ENCODE measurements around the gene KLB. TPM values are rescaled to one million over a fixed set of nuclear protein-coding genes. Genes with fewer than 3 reads are reported as not detected.

The KLB gene
- total RNA-seq, 3 donors from 2014 or later (not counting 1 experiment from before 2014, with no cell fraction given), result 0.07 to 0.16 (median 0.10) TPM

DNA sequence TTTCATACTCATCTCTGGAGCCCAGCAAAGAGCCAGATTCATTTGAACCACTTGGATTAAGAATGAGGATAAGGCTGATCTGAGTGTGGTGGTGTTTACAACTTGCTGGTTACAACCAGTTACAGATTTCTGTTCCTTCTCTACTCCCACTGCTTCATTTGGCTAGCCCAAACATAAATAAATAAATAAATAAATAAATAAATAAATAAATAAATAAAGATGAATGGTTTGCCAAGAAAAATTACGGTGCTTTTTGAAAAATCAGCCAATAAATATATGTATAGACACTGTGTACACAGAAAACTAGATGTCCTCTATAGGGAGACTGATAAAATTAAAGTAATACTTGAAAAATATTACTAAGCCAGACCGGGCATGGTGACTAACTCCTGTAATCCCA, 34.9 kb downstream of the KLB start:
- 100% methylated on average over 1 of the region's 2 CpGs for WGBS (ENCODE audit: insufficient coverage)
- no peak for DNase-seq
- H3K27ac Mint-ChIP-seq, result no peak overlapping the region
- no peak for ATAC-seq
- H3K4me1 Mint-ChIP-seq, result no peaks in the 10 kb centered on the region
- peaks cover 3% of the 10 kb centered on the region for H3K4me1 ChIP-seq (ENCODE audit: control insufficient read depth, insufficient read depth, low read length)
- no peak overlapping the region for H3K4me3 ChIP-seq (ENCODE audit: low read length)
- no peaks in the 10 kb centered on the region for H3K9me3 ChIP-seq (ENCODE audit: control insufficient read depth, insufficient read depth, low read length)
- H3K27me3 Mint-ChIP-seq (ENCODE audit: low read depth in 2 of 2), result peaks cover 7% of the 10 kb centered on the region in 2 donors
- no peaks in the 10 kb centered on the region for H3K27me3 ChIP-seq (ENCODE audit: control insufficient read depth, insufficient read depth, low read length)
- H3K4me3 Mint-ChIP-seq, result no peak overlapping the region
- no peaks in the 10 kb centered on the region for H3K9me3 Mint-ChIP-seq
- no peaks in the 10 kb centered on the region for H3K36me3 Mint-ChIP-seq
- intact Hi-C loops (cut with micrococcal nuclease), result no loop called here
- TF ChIP-seq, protein P1, sequence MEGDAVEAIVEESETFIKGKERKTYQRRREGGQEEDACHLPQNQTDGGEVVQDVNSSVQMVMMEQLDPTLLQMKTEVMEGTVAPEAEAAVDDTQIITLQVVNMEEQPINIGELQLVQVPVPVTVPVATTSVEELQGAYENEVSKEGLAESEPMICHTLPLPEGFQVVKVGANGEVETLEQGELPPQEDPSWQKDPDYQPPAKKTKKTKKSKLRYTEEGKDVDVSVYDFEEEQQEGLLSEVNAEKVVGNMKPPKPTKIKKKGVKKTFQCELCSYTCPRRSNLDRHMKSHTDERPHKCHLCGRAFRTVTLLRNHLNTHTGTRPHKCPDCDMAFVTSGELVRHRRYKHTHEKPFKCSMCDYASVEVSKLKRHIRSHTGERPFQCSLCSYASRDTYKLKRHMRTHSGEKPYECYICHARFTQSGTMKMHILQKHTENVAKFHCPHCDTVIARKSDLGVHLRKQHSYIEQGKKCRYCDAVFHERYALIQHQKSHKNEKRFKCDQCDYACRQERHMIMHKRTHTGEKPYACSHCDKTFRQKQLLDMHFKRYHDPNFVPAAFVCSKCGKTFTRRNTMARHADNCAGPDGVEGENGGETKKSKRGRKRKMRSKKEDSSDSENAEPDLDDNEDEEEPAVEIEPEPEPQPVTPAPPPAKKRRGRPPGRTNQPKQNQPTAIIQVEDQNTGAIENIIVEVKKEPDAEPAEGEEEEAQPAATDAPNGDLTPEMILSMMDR (IDR thresholded peaks at IDR 0.05), result no peak
- H3K36me3 ChIP-seq (ENCODE audit: control insufficient read depth, insufficient read depth, low read length), result no peaks in the 10 kb centered on the region
- no peak overlapping the region for H3K27ac ChIP-seq (ENCODE audit: low read length)

DNA sequence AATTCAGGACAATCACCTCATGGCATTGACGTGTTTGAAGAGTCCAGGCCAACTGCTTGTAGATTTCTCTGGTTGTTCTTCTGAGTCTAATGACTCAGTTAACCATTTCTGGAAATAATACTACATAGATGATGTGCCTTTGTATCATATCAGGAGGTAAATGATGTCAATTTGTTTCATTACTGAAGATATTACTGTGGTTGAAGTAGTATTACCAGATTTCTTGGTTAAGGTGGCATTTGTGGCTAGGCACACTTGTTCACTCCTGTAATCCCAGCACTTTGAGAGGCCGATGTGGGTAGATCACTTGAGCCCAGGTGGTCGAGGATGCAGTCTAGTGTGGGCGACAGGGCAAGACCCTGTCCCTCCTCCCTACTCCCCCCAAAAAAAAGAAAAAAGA, 36.3 kb downstream of the KLB start:
- no peak overlapping the region for H3K4me3 Mint-ChIP-seq
- no peaks in the 10 kb centered on the region for H3K36me3 ChIP-seq (ENCODE audit: control insufficient read depth, insufficient read depth, low read length)
- H3K9me3 Mint-ChIP-seq, result no peaks in the 10 kb centered on the region
- H3K27me3 ChIP-seq (ENCODE audit: control insufficient read depth, insufficient read depth, low read length), result no peaks in the 10 kb centered on the region
- TF ChIP-seq, protein P1 (IDR thresholded peaks at IDR 0.05), result no peak
- intact Hi-C loops (cut with micrococcal nuclease), result no loop called here
- 56% methylated on average over 3 of the region's 4 CpGs for WGBS (ENCODE audit: insufficient coverage)
- ATAC-seq (no peak), DNase-seq (no peak)
- H3K27ac Mint-ChIP-seq, result no peak overlapping the region
- H3K27me3 Mint-ChIP-seq (ENCODE audit: low read depth in 2 of 2), result peaks cover 0 to 3% of the 10 kb centered on the region in 2 donors
- no peak overlapping the region for H3K4me3 ChIP-seq (ENCODE audit: low read length)
- no peaks in the 10 kb centered on the region for H3K36me3 Mint-ChIP-seq
- H3K9me3 ChIP-seq (ENCODE audit: control insufficient read depth, insufficient read depth, low read length), result no peaks in the 10 kb centered on the region
- peaks cover 12% of the 10 kb centered on the region for H3K4me1 ChIP-seq (ENCODE audit: control insufficient read depth, insufficient read depth, low read length)
- H3K4me1 Mint-ChIP-seq, result peaks cover 0 to 3% of the 10 kb centered on the region in 2 donors
- H3K27ac ChIP-seq (ENCODE audit: low read length), result no peak overlapping the region

DNA sequence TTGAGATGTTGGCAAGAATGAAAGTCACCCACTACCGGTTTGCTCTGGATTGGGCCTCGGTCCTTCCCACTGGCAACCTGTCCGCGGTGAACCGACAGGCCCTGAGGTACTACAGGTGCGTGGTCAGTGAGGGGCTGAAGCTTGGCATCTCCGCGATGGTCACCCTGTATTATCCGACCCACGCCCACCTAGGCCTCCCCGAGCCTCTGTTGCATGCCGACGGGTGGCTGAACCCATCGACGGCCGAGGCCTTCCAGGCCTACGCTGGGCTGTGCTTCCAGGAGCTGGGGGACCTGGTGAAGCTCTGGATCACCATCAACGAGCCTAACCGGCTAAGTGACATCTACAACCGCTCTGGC, 39.7 kb downstream of the KLB start:
- 92% methylated on average over 20 of the region's 20 CpGs for WGBS (ENCODE audit: insufficient coverage)
- H3K9me3 ChIP-seq (ENCODE audit: control insufficient read depth, insufficient read depth, low read length), result no peaks in the 10 kb centered on the region
- peak overlapping the region; percentile 1 for H3K27ac ChIP-seq (ENCODE audit: low read length)
- peaks cover 12% of the 10 kb centered on the region for H3K4me1 ChIP-seq (ENCODE audit: control insufficient read depth, insufficient read depth, low read length)
- peaks cover 10% of the 10 kb centered on the region for H3K36me3 ChIP-seq (ENCODE audit: control insufficient read depth, insufficient read depth, low read length)
- TF ChIP-seq, protein P1 (IDR thresholded peaks at IDR 0.05), result no peak
- no peaks in the 10 kb centered on the region for H3K9me3 Mint-ChIP-seq
- H3K4me3 Mint-ChIP-seq, result peak overlapping the region; percentile 76
- peak overlapping the region; percentile 68 to 84 for H3K27ac Mint-ChIP-seq
- H3K36me3 Mint-ChIP-seq, result no peaks in the 10 kb centered on the region
- ATAC-seq (no peak), DNase-seq (no peak)
- H3K27me3 ChIP-seq (ENCODE audit: control insufficient read depth, insufficient read depth, low read length), result no peaks in the 10 kb centered on the region
- intact Hi-C loops (cut with micrococcal nuclease), result no loop called here
- peak overlapping the region; percentile 24 for H3K4me3 ChIP-seq (ENCODE audit: low read length)
- H3K4me1 Mint-ChIP-seq, result peaks cover 3 to 10% of the 10 kb centered on the region in 2 donors
- peaks cover 0 to 3% of the 10 kb centered on the region in 2 donors for H3K27me3 Mint-ChIP-seq (ENCODE audit: low read depth in 2 of 2)
